ENCODE measurements around the gene GLT8D1.

Gene GLT8D1

DNA sequence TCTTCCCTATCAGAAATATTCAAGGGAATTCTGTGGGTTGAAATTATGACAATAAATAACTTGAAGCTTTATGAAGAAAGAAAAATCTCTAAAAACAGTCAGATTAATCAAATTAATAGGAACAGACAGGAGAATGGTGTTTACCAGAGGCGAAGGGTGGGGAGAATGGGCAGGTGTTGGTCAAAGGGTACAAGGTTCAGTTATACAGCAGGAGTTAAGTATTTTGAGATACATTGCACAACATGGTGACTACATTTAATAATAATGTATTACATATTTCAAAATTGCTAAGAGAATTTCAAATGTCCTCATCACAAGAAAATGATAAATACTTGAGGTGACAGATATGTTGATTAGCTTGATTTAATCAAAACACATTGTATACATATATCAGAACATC lies 18.9 kb upstream of the GLT8D1 start:
- H3K4me3 ChIP-seq (ENCODE audit: low read depth, low read length), result no peak overlapping the region
- H3K36me3 ChIP-seq (ENCODE audit: control insufficient read depth, insufficient read depth, low read length), result no peaks in the 10 kb centered on the region
- H3K9me3 ChIP-seq (ENCODE audit: control insufficient read depth, insufficient read depth, low read length), result no peaks in the 10 kb centered on the region
- H3K9ac ChIP-seq (ENCODE audit: low read depth, low read length), result no peak overlapping the region
- no peaks in the 10 kb centered on the region for H3K27me3 ChIP-seq (ENCODE audit: control insufficient read depth, insufficient read depth, low read length)
- no peaks in the 10 kb centered on the region for H3K4me1 ChIP-seq (ENCODE audit: control insufficient read depth, insufficient read depth, low read length)

DNA sequence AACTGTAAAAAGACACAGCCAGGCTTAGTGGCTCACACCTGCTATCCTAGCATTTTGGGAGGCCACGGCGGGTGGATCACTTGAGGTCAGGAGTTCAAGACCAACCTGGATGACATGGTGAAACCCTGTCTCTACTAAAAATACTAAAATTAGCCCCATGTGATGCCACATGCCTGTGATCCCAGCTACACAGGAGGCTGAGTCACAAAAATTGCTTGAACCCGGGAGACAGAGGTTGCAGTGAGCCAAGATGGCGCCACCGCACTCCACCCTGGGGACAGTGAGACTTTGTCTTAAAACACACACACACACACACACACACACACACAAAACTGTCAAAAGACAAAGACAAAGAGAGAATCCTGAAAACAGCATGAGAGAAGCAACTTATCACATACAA lies 18.3 kb upstream of the GLT8D1 start:
- Histone ChIP-seq H3K4me3 (ENCODE audit: low read depth, low read length) (no peak overlapping the region), H3K36me3 (ENCODE audit: control insufficient read depth, insufficient read depth, low read length) (no peaks in the 10 kb centered on the region), H3K4me1 (ENCODE audit: control insufficient read depth, insufficient read depth, low read length) (no peaks in the 10 kb centered on the region), H3K9me3 (ENCODE audit: control insufficient read depth, insufficient read depth, low read length) (no peaks in the 10 kb centered on the region), H3K27me3 (ENCODE audit: control insufficient read depth, insufficient read depth, low read length) (no peaks in the 10 kb centered on the region), H3K9ac (ENCODE audit: low read depth, low read length) (no peak overlapping the region)

- Histone ChIP-seq H3K9ac (ENCODE audit: low read depth, low read length) (no peak overlapping the region), H3K36me3 (ENCODE audit: control insufficient read depth, insufficient read depth, low read length) (no peaks in the 10 kb centered on the region), H3K27me3 (ENCODE audit: control insufficient read depth, insufficient read depth, low read length) (no peaks in the 10 kb centered on the region), H3K4me1 (ENCODE audit: control insufficient read depth, insufficient read depth, low read length) (no peaks in the 10 kb centered on the region), H3K9me3 (ENCODE audit: control insufficient read depth, insufficient read depth, low read length) (no peaks in the 10 kb centered on the region), H3K4me3 (ENCODE audit: low read depth, low read length) (no peak overlapping the region)
Measured at GRCh38 chr3:52722491-52722890, 16.9 kb upstream of the GLT8D1 start.

GRCh38 chr3:52721730-52722008 lies 16.1 kb upstream of the GLT8D1 start:
- no peaks in the 10 kb centered on the region for H3K36me3 ChIP-seq (ENCODE audit: control insufficient read depth, insufficient read depth, low read length)
- H3K9ac ChIP-seq (ENCODE audit: low read depth, low read length), result no peak overlapping the region
- no peaks in the 10 kb centered on the region for H3K4me1 ChIP-seq (ENCODE audit: control insufficient read depth, insufficient read depth, low read length)
- H3K27me3 ChIP-seq (ENCODE audit: control insufficient read depth, insufficient read depth, low read length), result no peaks in the 10 kb centered on the region
- H3K9me3 ChIP-seq (ENCODE audit: control insufficient read depth, insufficient read depth, low read length), result no peaks in the 10 kb centered on the region
- no peak overlapping the region for H3K4me3 ChIP-seq (ENCODE audit: low read depth, low read length)

DNA sequence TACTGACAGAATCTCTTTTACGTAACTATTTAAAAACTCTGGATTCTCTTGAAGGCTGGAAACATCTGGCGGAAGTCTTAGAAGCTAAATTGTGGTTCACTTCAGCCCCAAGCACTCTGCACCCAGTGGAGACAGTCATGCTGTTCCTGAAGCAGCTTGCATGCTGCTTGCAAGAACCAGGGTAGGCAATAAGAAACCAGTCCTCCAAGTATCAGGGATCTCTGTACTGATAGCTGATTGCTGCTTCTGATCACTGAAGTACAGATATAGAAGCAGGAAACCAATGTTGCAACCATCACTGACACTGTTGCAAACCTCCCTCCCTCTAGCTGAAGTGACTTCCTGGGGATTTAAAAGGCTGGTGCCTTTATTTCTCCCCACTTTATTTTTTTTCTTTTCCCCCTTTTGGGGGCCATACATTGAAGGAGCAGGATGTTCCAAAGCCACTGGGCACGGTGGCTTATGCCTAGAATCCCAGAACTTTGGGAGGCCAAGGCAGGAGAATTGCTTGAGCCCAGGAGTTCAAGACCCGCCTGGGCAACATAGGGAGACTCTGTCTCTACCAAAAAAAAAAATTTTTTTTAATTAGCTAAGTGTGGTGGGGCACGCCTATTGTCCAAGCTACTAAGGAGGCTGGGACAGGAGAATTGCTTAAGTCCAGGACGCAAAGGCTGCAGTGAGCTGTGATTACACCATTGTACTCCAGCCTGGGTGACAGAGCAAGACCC lies 15.6 kb upstream of the GLT8D1 start:
- no peak overlapping the region for H3K9ac ChIP-seq (ENCODE audit: low read depth, low read length)
- H3K27me3 ChIP-seq (ENCODE audit: control insufficient read depth, insufficient read depth, low read length), result no peaks in the 10 kb centered on the region
- H3K4me3 ChIP-seq (ENCODE audit: low read depth, low read length), result no peak overlapping the region
- H3K9me3 ChIP-seq (ENCODE audit: control insufficient read depth, insufficient read depth, low read length), result no peaks in the 10 kb centered on the region
- no peaks in the 10 kb centered on the region for H3K4me1 ChIP-seq (ENCODE audit: control insufficient read depth, insufficient read depth, low read length)
- no peaks in the 10 kb centered on the region for H3K36me3 ChIP-seq (ENCODE audit: control insufficient read depth, insufficient read depth, low read length)

GRCh38 chr3:52719618-52720017 lies 14.0 kb upstream of the GLT8D1 start:
- H3K4me3 ChIP-seq (ENCODE audit: low read depth, low read length), result no peak overlapping the region
- H3K9me3 ChIP-seq (ENCODE audit: control insufficient read depth, insufficient read depth, low read length), result no peaks in the 10 kb centered on the region
- no peaks in the 10 kb centered on the region for H3K4me1 ChIP-seq (ENCODE audit: control insufficient read depth, insufficient read depth, low read length)
- no peaks in the 10 kb centered on the region for H3K36me3 ChIP-seq (ENCODE audit: control insufficient read depth, insufficient read depth, low read length)
- no peaks in the 10 kb centered on the region for H3K27me3 ChIP-seq (ENCODE audit: control insufficient read depth, insufficient read depth, low read length)
- H3K9ac ChIP-seq (ENCODE audit: low read depth, low read length), result no peak overlapping the region

- Histone ChIP-seq H3K27me3 (ENCODE audit: control insufficient read depth, insufficient read depth, low read length) (no peaks in the 10 kb centered on the region), H3K4me1 (ENCODE audit: control insufficient read depth, insufficient read depth, low read length) (no peaks in the 10 kb centered on the region)
Measured at GRCh38 chr3:52715714-52716305, 10.2 kb upstream of the GLT8D1 start.

DNA sequence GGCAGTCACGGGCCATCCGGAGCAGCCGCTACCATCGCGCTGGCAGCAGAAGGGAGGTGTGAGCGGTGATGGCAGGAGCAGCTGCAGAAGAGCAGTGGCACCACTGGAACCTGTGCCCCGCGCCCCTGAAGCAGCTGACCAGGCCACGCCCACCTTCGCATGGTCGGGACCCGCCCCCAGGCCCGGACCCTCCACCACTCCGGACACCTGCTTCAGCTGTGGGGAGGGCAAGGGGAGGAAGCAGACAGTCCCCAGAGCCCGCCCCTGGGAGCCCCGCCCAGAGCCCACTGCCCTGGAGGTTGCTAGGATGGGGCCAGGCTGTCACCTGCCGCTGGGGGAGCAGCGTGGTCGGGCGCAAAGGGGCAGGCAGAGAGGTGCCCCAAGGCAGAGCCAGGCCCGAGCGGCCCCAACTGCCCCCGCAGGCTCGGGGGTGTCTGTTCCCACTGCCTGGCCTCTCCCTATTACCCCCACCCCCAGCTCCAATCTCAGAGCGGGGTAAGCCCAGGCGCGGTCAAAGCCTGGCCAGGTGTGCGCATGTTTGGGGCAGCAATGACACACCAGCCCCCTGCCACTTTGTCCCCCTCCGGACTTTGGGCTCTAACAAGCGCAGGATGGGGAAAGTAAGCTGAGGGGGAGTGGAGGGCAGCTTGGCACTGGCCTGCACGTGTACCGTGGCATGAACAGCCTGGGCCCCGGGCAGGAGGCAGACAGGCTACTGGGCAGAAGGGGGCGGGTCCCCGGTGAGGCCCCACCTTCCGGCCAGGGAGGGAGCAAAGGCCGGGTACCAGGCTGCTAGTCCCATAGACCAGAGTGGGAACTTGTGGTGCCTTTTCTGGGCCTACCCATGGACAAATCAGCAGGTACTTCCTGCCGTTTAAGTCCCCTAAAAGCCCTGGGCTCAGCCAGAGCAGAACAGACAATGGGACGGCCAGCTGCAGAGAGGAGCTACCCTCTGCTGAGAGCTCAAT lies 9.0 kb upstream of the GLT8D1 start:
- H3K9ac ChIP-seq (ENCODE audit: low read depth, low read length), result no peak overlapping the region
- no peaks in the 10 kb centered on the region for H3K9me3 ChIP-seq (ENCODE audit: control insufficient read depth, insufficient read depth, low read length)
- H3K36me3 ChIP-seq (ENCODE audit: control insufficient read depth, insufficient read depth, low read length), result no peaks in the 10 kb centered on the region
- no peaks in the 10 kb centered on the region for H3K27me3 ChIP-seq (ENCODE audit: control insufficient read depth, insufficient read depth, low read length)
- H3K4me1 ChIP-seq (ENCODE audit: control insufficient read depth, insufficient read depth, low read length), result no peaks in the 10 kb centered on the region
- H3K4me3 ChIP-seq (ENCODE audit: low read depth, low read length), result peak overlapping the region; percentile 71

More at GRCh38 chr3:52715714-52716305, 10.2 kb upstream of the GLT8D1 start:
- no peak overlapping the region for H3K9ac ChIP-seq (ENCODE audit: low read depth, low read length)
- H3K9me3 ChIP-seq (ENCODE audit: control insufficient read depth, insufficient read depth, low read length), result no peaks in the 10 kb centered on the region
- H3K4me3 ChIP-seq (ENCODE audit: low read depth, low read length), result no peak overlapping the region
- H3K36me3 ChIP-seq (ENCODE audit: control insufficient read depth, insufficient read depth, low read length), result no peaks in the 10 kb centered on the region

DNA sequence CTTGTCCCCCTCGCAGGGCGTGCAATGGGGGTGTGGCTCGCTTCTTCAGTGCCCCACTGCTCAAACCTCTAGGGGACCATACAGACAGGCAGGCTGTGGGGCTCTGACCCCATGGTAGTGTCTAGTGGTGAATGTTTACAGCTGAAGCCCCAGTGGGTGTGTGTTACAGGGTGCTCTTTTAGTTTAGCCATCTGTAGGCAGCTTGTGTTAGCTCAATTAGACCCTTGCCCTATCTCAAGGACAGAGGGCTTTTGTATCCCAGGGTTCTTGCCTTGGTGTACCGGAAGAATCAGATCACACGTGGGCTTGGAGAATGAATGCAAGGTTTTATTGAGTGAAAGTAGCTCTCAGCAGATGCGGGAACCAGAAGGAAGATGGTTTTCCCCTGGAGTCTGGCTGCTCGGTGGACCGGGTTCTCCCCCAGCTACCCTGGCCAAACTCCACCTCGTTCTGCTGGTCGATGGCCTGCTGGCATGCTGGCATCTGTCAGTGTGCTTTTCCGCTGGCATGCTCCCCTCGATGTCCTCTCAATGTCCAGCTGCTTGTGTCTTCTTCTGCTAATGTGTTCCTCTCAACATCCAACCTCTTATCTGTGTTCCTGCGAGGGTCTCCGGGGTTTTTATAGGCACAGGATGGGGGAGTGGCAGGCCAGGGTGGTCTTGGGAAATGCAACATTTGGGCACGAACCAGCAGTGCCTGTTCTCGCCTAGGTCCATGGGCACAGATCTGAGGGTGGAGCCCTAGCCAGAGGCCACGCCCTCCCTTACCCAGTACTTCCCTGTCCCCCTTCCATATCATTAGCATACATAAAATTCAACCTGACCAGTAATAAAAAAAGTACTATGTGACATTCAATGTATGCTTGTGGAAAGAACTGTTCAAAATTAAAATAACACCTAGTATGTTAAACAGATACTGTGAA lies 7.0 kb upstream of the GLT8D1 start:
- no peak overlapping the region for H3K4me3 ChIP-seq (ENCODE audit: low read depth, low read length)
- no peaks in the 10 kb centered on the region for H3K36me3 ChIP-seq (ENCODE audit: control insufficient read depth, insufficient read depth, low read length)
- H3K9me3 ChIP-seq (ENCODE audit: control insufficient read depth, insufficient read depth, low read length), result no peaks in the 10 kb centered on the region
- H3K4me1 ChIP-seq (ENCODE audit: control insufficient read depth, insufficient read depth, low read length), result no peaks in the 10 kb centered on the region
- H3K27me3 ChIP-seq (ENCODE audit: control insufficient read depth, insufficient read depth, low read length), result no peaks in the 10 kb centered on the region
- H3K9ac ChIP-seq (ENCODE audit: low read depth, low read length), result no peak overlapping the region

GRCh38 chr3:52710512-52710911 lies 4.9 kb upstream of the GLT8D1 start:
- Histone ChIP-seq H3K4me1 (ENCODE audit: control insufficient read depth, insufficient read depth, low read length) (no peaks in the 10 kb centered on the region), H3K27me3 (ENCODE audit: control insufficient read depth, insufficient read depth, low read length) (no peaks in the 10 kb centered on the region), H3K9ac (ENCODE audit: low read depth, low read length) (no peak overlapping the region), H3K9me3 (ENCODE audit: control insufficient read depth, insufficient read depth, low read length) (no peaks in the 10 kb centered on the region), H3K36me3 (ENCODE audit: control insufficient read depth, insufficient read depth, low read length) (no peaks in the 10 kb centered on the region), H3K4me3 (ENCODE audit: low read depth, low read length) (no peak overlapping the region)

DNA sequence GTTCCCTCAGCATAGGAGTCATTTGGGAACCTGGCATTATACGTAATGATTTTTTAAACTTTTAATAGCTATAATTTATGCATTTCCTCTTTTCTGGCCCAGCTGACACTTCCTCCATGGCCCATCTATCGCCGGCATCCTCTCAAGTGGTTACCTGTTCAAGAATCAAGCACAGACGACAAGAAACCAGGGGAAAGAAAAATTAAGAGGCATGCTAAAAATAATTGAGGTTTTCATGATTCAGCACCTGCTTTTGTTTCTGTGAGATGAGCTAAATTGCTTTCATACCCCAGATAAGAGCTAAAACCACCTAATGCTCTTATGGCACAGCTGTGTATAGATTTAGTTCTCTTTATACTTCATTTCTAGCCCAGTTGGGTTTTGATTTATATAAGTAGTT lies 2.0 kb upstream of the GLT8D1 start:
- H3K9ac ChIP-seq (ENCODE audit: low read depth, low read length), result no peak overlapping the region
- peak overlapping the region; percentile 98 for H3K4me3 ChIP-seq (ENCODE audit: low read depth, low read length)
- no peaks in the 10 kb centered on the region for H3K9me3 ChIP-seq (ENCODE audit: control insufficient read depth, insufficient read depth, low read length)
- H3K36me3 ChIP-seq (ENCODE audit: control insufficient read depth, insufficient read depth, low read length), result no peaks in the 10 kb centered on the region
- H3K27me3 ChIP-seq (ENCODE audit: control insufficient read depth, insufficient read depth, low read length), result no peaks in the 10 kb centered on the region
- H3K4me1 ChIP-seq (ENCODE audit: control insufficient read depth, insufficient read depth, low read length), result no peaks in the 10 kb centered on the region

All from iPS-15b (cell line).